CD4-positive, alpha-beta T cell (primary cell): ENCODE measurements around the gene COL6A5. TPM values are rescaled to one million over a fixed set of nuclear protein-coding genes. Genes with fewer than 3 reads are reported as not detected.

ENCODE experiments used
- ATAC-seq: fragments of 200-7000 bp; cut with Tn5 transposase; one replicate; pipeline ENCODE4 v1.10.0; 2022; ENCODE audit warnings: mild to moderate bottlenecking; ENCODE audit not compliant: poor library complexity
- CTCF ChIA-PET: fragments of 350-600 bp; sonication (Branson Sonifier 250); formaldehyde crosslinking; loops from one replicate; lab custom pipeline; 2021; ENCODE audit warnings: antibody characterized with exemption, inconsistent platforms; lab: Charles Lee
- POLR2A ChIA-PET: fragments of 350-600 bp; sonication (Branson Sonifier 250); formaldehyde crosslinking; loops from one replicate; lab custom pipeline; 2021; ENCODE audit warnings: antibody characterized with exemption, inconsistent platforms; lab: Charles Lee
- DNase-seq, 14 experiments: peaks; one replicate each; pipeline ENCODE4 v3.0.0-alpha.2; 2013 to 2020; ENCODE audit warnings: mixed read lengths in 2 of 14
- H3K27ac ChIP-seq, 2 donors: one replicate each; pipeline versions ENCODE4 v1.5.1 to v1.7.0; 2013; ENCODE audit warnings: low read length in 2 of 2, low read depth in 1 of 2, mild to moderate bottlenecking in 1 of 2
- H3K27me3 ChIP-seq, 2 experiments: 1 replicate in 1 of 2; 2 replicates in 1 of 2; pipeline versions ENCODE4 v1.6.1 to v1.7.0; 2013; ENCODE audit warnings: low read length in 2 of 2, control low read depth in 1 of 2, mild to moderate bottlenecking in 1 of 2, moderate library complexity in 1 of 2; ENCODE audit not compliant: insufficient read depth in 2 of 2, control insufficient read depth in 1 of 2
- H3K36me3 ChIP-seq: one replicate; pipeline ENCODE4 v1.6.1; 2013; ENCODE audit warnings: low read length, control low read depth; ENCODE audit not compliant: insufficient read depth
- H3K4me1 ChIP-seq: one replicate; pipeline ENCODE4 v1.6.1; 2013; ENCODE audit warnings: low read length, control low read depth; ENCODE audit not compliant: insufficient read depth
- H3K4me3 ChIP-seq: one replicate; pipeline ENCODE4 v1.5.1; 2013; ENCODE audit warnings: mild to moderate bottlenecking, low read length, moderate library complexity
- H3K9me3 ChIP-seq, 2 experiments: 1 replicate in 1 of 2; 2 replicates in 1 of 2; pipeline versions ENCODE4 v1.6.1 to v1.7.0; 2013; ENCODE audit warnings: low read length in 2 of 2, mild to moderate bottlenecking in 2 of 2, control low read depth in 1 of 2, moderate library complexity in 1 of 2; ENCODE audit not compliant: control insufficient read depth in 1 of 2, insufficient read depth in 1 of 2
- H3K27ac Mint-ChIP-seq: one replicate; pipeline ENCODE4 v1.8.0; 2020; ENCODE audit warnings: mixed read lengths
- H3K27me3 Mint-ChIP-seq: one replicate; pipeline ENCODE4 v1.8.0; 2021; ENCODE audit warnings: mixed read lengths
- H3K36me3 Mint-ChIP-seq: one replicate; pipeline ENCODE4 v1.8.0; 2021; ENCODE audit warnings: low read depth, mixed read lengths
- H3K4me1 Mint-ChIP-seq: one replicate; pipeline ENCODE4 v1.8.0; 2021; ENCODE audit warnings: low read depth, mixed read lengths
- H3K4me3 Mint-ChIP-seq: one replicate; pipeline ENCODE4 v1.8.0; 2020; ENCODE audit warnings: mild to moderate bottlenecking, mixed read lengths
- H3K9me3 Mint-ChIP-seq: one replicate; pipeline ENCODE4 v1.8.0; 2020; ENCODE audit warnings: mixed read lengths
- intact Hi-C, 2 experiments: fragments of 100-400 bp; cut with DNase I in 1 of 2; cut with micrococcal nuclease in 1 of 2; formaldehyde crosslinking; loops; one replicate each; pipeline versions ENCODE4 v1.15.1 to v1.9.0; 2023 to 2025; cut with DNase I, micrococcal nuclease
- total RNA-seq, 174 experiments: library from RNA in 2 of 174; stranded (reverse) in 2 of 174; gene quantifications; one replicate each; pipeline ENCODE4 v1.2.3 and lab custom pipeline; 2021 to 2026
- TF ChIP-seq, protein P1 (sequence below): fragments of 200-600 bp; IDR thresholded peaks from one replicate; pipeline ENCODE4 v1.8.0; 2022; ENCODE audit warnings: antibody characterized with exemption, mild to moderate bottlenecking

Gene COL6A5
- total RNA-seq, 2 experiments from 2014 or later, result not detected

DNA sequence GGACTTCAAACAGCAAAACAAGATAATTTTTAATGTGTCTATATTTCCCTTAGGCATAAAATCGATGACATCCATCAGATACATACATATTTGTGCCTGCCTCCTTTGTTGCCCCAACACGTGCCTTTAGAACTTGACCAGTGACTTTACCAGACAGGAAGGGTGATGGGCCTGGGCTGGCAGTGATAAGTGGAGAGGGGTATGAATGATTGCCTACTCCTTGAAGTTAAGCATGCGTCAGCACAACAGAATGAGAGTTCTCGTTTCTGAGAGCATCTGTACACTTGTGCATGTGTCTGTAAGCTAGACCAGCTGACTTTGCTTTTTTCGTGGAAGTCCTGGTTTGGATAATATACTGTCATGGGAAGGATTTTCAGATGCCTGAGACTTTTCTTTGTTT lies 116.6 kb downstream of the COL6A5 start:
- ChIA-PET POLR2A (no interaction called here), CTCF (no interaction called here)
- no peaks in the 10 kb centered on the region for H3K9me3 ChIP-seq
- Mint-ChIP-seq H3K27ac (no peak overlapping the region), H3K4me3 (no peak overlapping the region), H3K36me3 (no peaks in the 10 kb centered on the region), H3K9me3 (no peaks in the 10 kb centered on the region), H3K4me1 (no peaks in the 10 kb centered on the region), H3K27me3 (peaks cover 41% of the 10 kb centered on the region)
- H3K4me1 ChIP-seq, result no peaks in the 10 kb centered on the region
- no peak overlapping the region for H3K27ac ChIP-seq
- no peaks in the 10 kb centered on the region for H3K36me3 ChIP-seq
- H3K27me3 ChIP-seq, result peaks cover 0 to 18% of the 10 kb centered on the region in 2 experiments
- ATAC-seq (no peak), DNase-seq (no peak)
- H3K4me3 ChIP-seq, result no peak overlapping the region
- intact Hi-C loops, result no loop called here
- TF ChIP-seq, protein P1, sequence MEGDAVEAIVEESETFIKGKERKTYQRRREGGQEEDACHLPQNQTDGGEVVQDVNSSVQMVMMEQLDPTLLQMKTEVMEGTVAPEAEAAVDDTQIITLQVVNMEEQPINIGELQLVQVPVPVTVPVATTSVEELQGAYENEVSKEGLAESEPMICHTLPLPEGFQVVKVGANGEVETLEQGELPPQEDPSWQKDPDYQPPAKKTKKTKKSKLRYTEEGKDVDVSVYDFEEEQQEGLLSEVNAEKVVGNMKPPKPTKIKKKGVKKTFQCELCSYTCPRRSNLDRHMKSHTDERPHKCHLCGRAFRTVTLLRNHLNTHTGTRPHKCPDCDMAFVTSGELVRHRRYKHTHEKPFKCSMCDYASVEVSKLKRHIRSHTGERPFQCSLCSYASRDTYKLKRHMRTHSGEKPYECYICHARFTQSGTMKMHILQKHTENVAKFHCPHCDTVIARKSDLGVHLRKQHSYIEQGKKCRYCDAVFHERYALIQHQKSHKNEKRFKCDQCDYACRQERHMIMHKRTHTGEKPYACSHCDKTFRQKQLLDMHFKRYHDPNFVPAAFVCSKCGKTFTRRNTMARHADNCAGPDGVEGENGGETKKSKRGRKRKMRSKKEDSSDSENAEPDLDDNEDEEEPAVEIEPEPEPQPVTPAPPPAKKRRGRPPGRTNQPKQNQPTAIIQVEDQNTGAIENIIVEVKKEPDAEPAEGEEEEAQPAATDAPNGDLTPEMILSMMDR, result no peak

DNA sequence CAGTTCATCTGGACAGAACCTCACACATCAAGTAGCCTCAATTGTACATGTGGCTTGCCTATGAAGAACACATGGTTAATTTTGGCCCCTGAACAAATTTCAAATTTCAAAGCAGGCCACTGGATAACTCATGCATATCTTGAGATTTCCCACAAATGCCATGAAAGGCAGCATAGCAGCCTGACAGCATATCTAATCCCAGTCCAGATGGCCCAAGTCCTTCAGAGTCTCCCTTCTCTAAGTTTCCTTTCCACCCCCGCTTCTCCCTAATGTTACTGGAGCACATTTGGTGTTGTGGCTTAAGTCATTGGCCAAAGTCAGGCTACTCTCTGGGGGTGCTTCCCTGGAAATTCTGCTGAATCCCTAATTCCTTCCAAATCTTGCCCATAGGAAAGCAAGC lies 117.7 kb downstream of the COL6A5 start:
- peaks cover 35% of the 10 kb centered on the region for H3K27me3 Mint-ChIP-seq
- ATAC-seq (no peak), DNase-seq (no peak)
- no peak overlapping the region for H3K4me3 Mint-ChIP-seq
- Histone ChIP-seq H3K9me3 (no peaks in the 10 kb centered on the region), H3K4me1 (no peaks in the 10 kb centered on the region), H3K27me3 (peaks cover 0 to 18% of the 10 kb centered on the region in 2 experiments), H3K36me3 (no peaks in the 10 kb centered on the region), H3K4me3 (no peak overlapping the region), H3K27ac (no peak overlapping the region)
- no peak overlapping the region for H3K27ac Mint-ChIP-seq
- TF ChIP-seq, protein P1, result no peak
- intact Hi-C loops, result no loop called here
- H3K36me3 Mint-ChIP-seq, result no peaks in the 10 kb centered on the region
- POLR2A ChIA-PET, result no interaction called here
- H3K4me1 Mint-ChIP-seq, result no peaks in the 10 kb centered on the region
- no peaks in the 10 kb centered on the region for H3K9me3 Mint-ChIP-seq
- CTCF ChIA-PET, result no interaction called here

DNA sequence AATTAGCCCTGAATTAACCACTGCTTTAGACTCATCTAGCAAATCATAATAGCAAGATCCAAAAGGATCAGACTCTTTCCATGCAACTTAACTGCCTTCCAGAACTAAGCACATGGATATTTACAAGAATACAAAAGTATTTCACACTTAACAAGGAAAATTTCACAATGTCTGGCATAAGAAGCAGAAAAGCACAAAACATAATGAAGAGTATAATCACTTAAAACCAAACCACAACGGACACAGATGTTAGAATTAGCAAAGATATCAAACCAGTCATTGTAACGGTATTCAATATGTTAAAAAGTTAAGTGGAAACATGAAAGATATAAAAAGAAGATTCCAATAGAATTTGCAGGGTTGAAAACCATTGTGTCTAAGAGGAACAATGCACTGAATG lies 120.0 kb downstream of the COL6A5 start:
- Histone ChIP-seq H3K4me3 (no peak overlapping the region), H3K27me3 (peaks cover 0 to 18% of the 10 kb centered on the region in 2 experiments), H3K27ac (no peak overlapping the region), H3K36me3 (no peaks in the 10 kb centered on the region), H3K4me1 (no peaks in the 10 kb centered on the region), H3K9me3 (no peaks in the 10 kb centered on the region)
- CTCF ChIA-PET, result no interaction called here
- Mint-ChIP-seq H3K36me3 (no peaks in the 10 kb centered on the region), H3K27me3 (peaks cover 47% of the 10 kb centered on the region), H3K4me1 (no peaks in the 10 kb centered on the region), H3K27ac (no peak overlapping the region), H3K9me3 (no peaks in the 10 kb centered on the region), H3K4me3 (no peak overlapping the region)
- ATAC-seq, result no peak
- TF ChIP-seq, protein P1, result no peak
- intact Hi-C loops, result no loop called here
- POLR2A ChIA-PET, result no interaction called here
- DNase-seq, result no peak
